K562 (cell line): Measurements from ENCODE around the gene PRKCB.

Experiments used
- CBX1 ChIP-seq: sonication (generic); IDR thresholded peaks from 2 replicates; pipeline ENCODE4 v1.6.1; 2016; ENCODE audit warnings: antibody characterized with exemption, low read depth, mild to moderate bottlenecking
- CHD1 ChIP-seq: fragments of 200-600 bp; sonication (generic); IDR thresholded peaks from one replicate; pipeline ENCODE4 v1.6.1; 2012; ENCODE audit warnings: mild to moderate bottlenecking, moderate library complexity, low read length, inconsistent platforms
- ESRRB ChIP-seq: fragments of 250-450 bp; sonication (Bioruptor Pico); IDR thresholded peaks from 2 replicates; pipeline ENCODE4 v1.5.0; 2020; ENCODE audit warnings: mild to moderate bottlenecking, moderate library complexity, borderline replicate concordance
- FIP1L1 ChIP-seq: fragments of 200-400 bp; formaldehyde crosslinking; IDR thresholded peaks from 2 replicates; pipeline ENCODE4 v1.6.1; 2018; ENCODE audit warnings: mild to moderate bottlenecking, low read depth, low read length; ENCODE audit not compliant: poor library complexity, severe bottlenecking
- HCFC1 ChIP-seq: IDR thresholded peaks from 2 replicates; pipeline ENCODE4 v1.6.1; 2012; ENCODE audit warnings: low read depth, low read length, improper control_type of control experiment
- HINFP ChIP-seq: fragments of 450-650 bp; conservative IDR thresholded peaks from 2 replicates; pipeline ENCODE4 v1.6.1; 2016; ENCODE audit warnings: missing genetic modification characterization, low read depth, mild to moderate bottlenecking, control low read depth, missing compliant biosample characterization
- PRMT5 ChIP-seq: sonication (generic); formaldehyde crosslinking; IDR thresholded peaks from 2 replicates; pipeline ENCODE4 v1.5.0; 2020; ENCODE audit warnings: missing genetic modification reagents
- XRCC5 ChIP-seq: fragments of 200-400 bp; formaldehyde crosslinking; IDR thresholded peaks from 2 replicates; pipeline ENCODE4 v1.6.1; 2017; ENCODE audit warnings: low read depth, mild to moderate bottlenecking, low read length
- ZBTB33 ChIP-seq: sonication (generic); formaldehyde crosslinking; IDR thresholded peaks from 2 replicates; pipeline ENCODE4 v1.8.1; 2023; ENCODE audit warnings: mild to moderate bottlenecking, missing genetic modification reagents
- ZKSCAN3 ChIP-seq: fragments of 250-450 bp; sonication (Bioruptor Pico); IDR thresholded peaks from 2 replicates; pipeline ENCODE4 v1.4.0; 2020
- ZNF354B ChIP-seq: fragments of 250-450 bp; sonication (Bioruptor Pico); IDR thresholded peaks from 2 replicates; pipeline ENCODE4 v1.4.0; 2020
- ZNF589 ChIP-seq: fragments of 200-800 bp; sonication (Bioruptor generic); IDR thresholded peaks from 2 replicates; pipeline ENCODE4 v1.6.1; 2016; ENCODE audit warnings: low read depth, missing genetic modification characterization, missing compliant biosample characterization
- TF ChIP-seq, protein P1 (sequence below), 3 experiments: IDR thresholded peaks in 2 of 3; conservative IDR thresholded peaks in 1 of 3; 2 replicates each; pipeline ENCODE4 v1.5.1; 2011 to 2012; ENCODE audit warnings: low read length in 3 of 3, mild to moderate bottlenecking in 3 of 3, control low read depth in 2 of 3, improper control_type of control experiment in 1 of 3, inconsistent platforms in 1 of 3, low read depth in 1 of 3, mixed read lengths in 1 of 3, moderate library complexity in 1 of 3; ENCODE audit not compliant: insufficient read depth in 2 of 3
- TF ChIP-seq, protein P2 (sequence below): sonication (generic); formaldehyde crosslinking; IDR thresholded peaks from 2 replicates; pipeline ENCODE4 v1.8.0; 2023; ENCODE audit warnings: mild to moderate bottlenecking, missing genetic modification reagents

GRCh38 chr16:24117680-24118079 is 281.9 kb downstream of the PRKCB start:
- TF ChIP-seq, protein P1, sequence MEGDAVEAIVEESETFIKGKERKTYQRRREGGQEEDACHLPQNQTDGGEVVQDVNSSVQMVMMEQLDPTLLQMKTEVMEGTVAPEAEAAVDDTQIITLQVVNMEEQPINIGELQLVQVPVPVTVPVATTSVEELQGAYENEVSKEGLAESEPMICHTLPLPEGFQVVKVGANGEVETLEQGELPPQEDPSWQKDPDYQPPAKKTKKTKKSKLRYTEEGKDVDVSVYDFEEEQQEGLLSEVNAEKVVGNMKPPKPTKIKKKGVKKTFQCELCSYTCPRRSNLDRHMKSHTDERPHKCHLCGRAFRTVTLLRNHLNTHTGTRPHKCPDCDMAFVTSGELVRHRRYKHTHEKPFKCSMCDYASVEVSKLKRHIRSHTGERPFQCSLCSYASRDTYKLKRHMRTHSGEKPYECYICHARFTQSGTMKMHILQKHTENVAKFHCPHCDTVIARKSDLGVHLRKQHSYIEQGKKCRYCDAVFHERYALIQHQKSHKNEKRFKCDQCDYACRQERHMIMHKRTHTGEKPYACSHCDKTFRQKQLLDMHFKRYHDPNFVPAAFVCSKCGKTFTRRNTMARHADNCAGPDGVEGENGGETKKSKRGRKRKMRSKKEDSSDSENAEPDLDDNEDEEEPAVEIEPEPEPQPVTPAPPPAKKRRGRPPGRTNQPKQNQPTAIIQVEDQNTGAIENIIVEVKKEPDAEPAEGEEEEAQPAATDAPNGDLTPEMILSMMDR (IDR thresholded peaks at IDR 0.05 in 2 of 3, conservative IDR thresholded peaks at IDR 0.05 in 1 of 3; ENCODE audit: insufficient read depth in 2 of 3, low read depth in 1 of 3, low read length in 3 of 3) = no peak
- TF ChIP-seq ESRRB (no peak), ZKSCAN3 (CRISPR knock-in tag) (no peak), ZNF589 (CRISPR knock-in tag) (no peak), ZNF354B (CRISPR knock-in tag) (no peak), CBX1 (no peak), FIP1L1 (no peak), CHD1 (no peak), HINFP (tag) (no peak), PRMT5 (CRISPR knock-in tag) (no peak), XRCC5 (no peak), ZBTB33 (CRISPR knock-in tag) (no peak), HCFC1 (no peak)
- TF ChIP-seq, protein P2, sequence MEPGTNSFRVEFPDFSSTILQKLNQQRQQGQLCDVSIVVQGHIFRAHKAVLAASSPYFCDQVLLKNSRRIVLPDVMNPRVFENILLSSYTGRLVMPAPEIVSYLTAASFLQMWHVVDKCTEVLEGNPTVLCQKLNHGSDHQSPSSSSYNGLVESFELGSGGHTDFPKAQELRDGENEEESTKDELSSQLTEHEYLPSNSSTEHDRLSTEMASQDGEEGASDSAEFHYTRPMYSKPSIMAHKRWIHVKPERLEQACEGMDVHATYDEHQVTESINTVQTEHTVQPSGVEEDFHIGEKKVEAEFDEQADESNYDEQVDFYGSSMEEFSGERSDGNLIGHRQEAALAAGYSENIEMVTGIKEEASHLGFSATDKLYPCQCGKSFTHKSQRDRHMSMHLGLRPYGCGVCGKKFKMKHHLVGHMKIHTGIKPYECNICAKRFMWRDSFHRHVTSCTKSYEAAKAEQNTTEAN (CRISPR knock-in tag) = no peak
